Keratinocyte (primary cell): ENCODE data around the gene GPR37.

Experiments used
- CTCF ChIP-seq, 3 experiments: IDR thresholded peaks in 1 of 3; conservative IDR thresholded peaks in 1 of 3; optimal IDR thresholded peaks in 1 of 3; 2 replicates in 2 of 3; 3 replicates in 1 of 3; pipeline versions ENCODE3 to v1.5.1; 2011; ENCODE audit warnings: low read length in 3 of 3, mild to moderate bottlenecking in 3 of 3, moderate library complexity in 2 of 3, control low read depth in 1 of 3, inconsistent platforms in 1 of 3; ENCODE audit not compliant: insufficient read depth in 2 of 3; ENCODE audit errors: extremely low read depth in 1 of 3
- EZH2 ChIP-seq: IDR thresholded peaks from one replicate; pipeline ENCODE4 v1.6.1; 2012; ENCODE audit warnings: inconsistent platforms, mild to moderate bottlenecking, low read length, moderate library complexity

GRCh38 chr7:124792696-124793095 is 27.1 kb upstream of the GPR37 start:
- TF ChIP-seq CTCF (optimal IDR thresholded peaks at IDR 0.05 in 1 of 3, IDR thresholded peaks at IDR 0.05 in 1 of 3, conservative IDR thresholded peaks at IDR 0.05 in 1 of 3; ENCODE audit: extremely low read depth in 1 of 3, insufficient read depth in 2 of 3, low read length in 3 of 3) (no peak), EZH2 (no peak)
